ENCODE measurements around the gene PLXNC1. TPM values are rescaled to one million over a fixed set of nuclear protein-coding genes. Genes with fewer than 3 reads are reported as not detected.

PLXNC1 gene
- total and polyA plus RNA-seq, 2 of the 8 experiments (the other 6 are each of a cell fraction or from before 2014, with no cell fraction given): 0.83 to 2.0 TPM

- no peaks in the 10 kb centered on the region for H4K20me1 ChIP-seq (replicated peaks in 1 of 2; ENCODE audit: control insufficient read depth in 1 of 2, insufficient read depth in 2 of 2, low read length in 2 of 2)
- H3K79me2 ChIP-seq (ENCODE audit: control insufficient read depth in 1 of 2, insufficient read depth in 2 of 2, low read length in 2 of 2): no peaks in the 10 kb centered on the region
- H2BK12ac ChIP-seq (ENCODE audit: low read depth, low read length): no peak overlapping the region
- H3K56ac ChIP-seq (replicated peaks; ENCODE audit: insufficient read length, low read depth, low read length): no peak overlapping the region
- no peaks in the 10 kb centered on the region for H3K4me1 ChIP-seq (replicated peaks in 1 of 4; ENCODE audit: control insufficient read depth in 3 of 4, insufficient read depth in 4 of 4, low read length in 3 of 4)
- H3K4me2 ChIP-seq (ENCODE audit: insufficient read depth in 1 of 2, low read depth in 2 of 2, low read length in 2 of 2): no peak overlapping the region
- H2AK5ac ChIP-seq (ENCODE audit: low read depth, low read length): no peak overlapping the region
- DNase-seq (ENCODE audit: low read depth in 1 of 2, low spot score in 2 of 2): no peak
- H3K27me3 ChIP-seq (replicated peaks in 1 of 4; ENCODE audit: control insufficient read depth in 3 of 4, extremely low read depth in 1 of 4, insufficient read depth in 3 of 4, low read length in 3 of 4): peaks cover 5 to 16% (median 10%) of the 10 kb centered on the region in 4 experiments
- no peak overlapping the region for H2BK15ac ChIP-seq (ENCODE audit: low read length)
- H4K5ac ChIP-seq (ENCODE audit: insufficient read length, low read depth, low read length): no peak overlapping the region
- H2BK120ac ChIP-seq (replicated peaks; ENCODE audit: low read depth, low read length): no peak overlapping the region
- no peak overlapping the region for H3K4ac ChIP-seq (replicated peaks; ENCODE audit: insufficient read length, low read depth, low read length)
- no peak for FAIRE-seq
- no peak overlapping the region for H3K18ac ChIP-seq (ENCODE audit: extremely low read depth, low read length)
- no peak overlapping the region for H4K91ac ChIP-seq (replicated peaks; ENCODE audit: insufficient read length, low read length)
- no peak overlapping the region for H4K8ac ChIP-seq (ENCODE audit: extremely low read depth, insufficient read depth, low read length)
- H3K9ac ChIP-seq (replicated peaks in 1 of 4; ENCODE audit: extremely low read depth in 1 of 4, low read depth in 3 of 4, low read length in 3 of 4): no peak overlapping the region
- no peak overlapping the region for H2AFZ ChIP-seq (ENCODE audit: low read length)
- H3K36me3 ChIP-seq (ENCODE audit: control insufficient read depth in 2 of 4, insufficient read depth in 4 of 4, low read length in 3 of 4): no peaks in the 10 kb centered on the region
- H3K9me3 ChIP-seq (ENCODE audit: insufficient read depth in 2 of 2, low read depth in 1 of 2, low read length in 1 of 2): peaks cover 3 to 6% of the 10 kb centered on the region in 2 experiments; a peak in 1 of 4 replicates
- no peak overlapping the region for H3K23ac ChIP-seq (ENCODE audit: insufficient read length)
- no peak overlapping the region for H3K4me3 ChIP-seq (ENCODE audit: extremely low read depth in 1 of 4, insufficient read depth in 2 of 4, low read depth in 3 of 4, low read length in 4 of 4)
- ChIA-PET CTCF (ENCODE audit: partially characterized antibody) (interaction anchor here (0.6 to 1.7 kb wide), 5 partner anchors 12 to 46 kb away, joined by 3 to 5 read pairs (median 3); no protein-coding TSS in a partner anchor), POLR2A (ENCODE audit: partially characterized antibody) (no interaction called here)
- no peak overlapping the region for H3K27ac ChIP-seq (ENCODE audit: low read depth, low read length)
- no peak overlapping the region for H2BK5ac ChIP-seq (ENCODE audit: low read depth, low read length)
- no peaks in the 10 kb centered on the region; the same call in 1 of the 2 replicates for H3K23me2 ChIP-seq (ENCODE audit: low read depth, low read length)
- no peak overlapping the region for H3K14ac ChIP-seq (ENCODE audit: insufficient read length)
- H2BK20ac ChIP-seq (ENCODE audit: low read length): no peak overlapping the region
- H3K79me1 ChIP-seq (ENCODE audit: low read depth, low read length): no peaks in the 10 kb centered on the region
- WGBS, 2 experiments (ENCODE audit: extremely low coverage in 1 of 2, insufficient coverage in 1 of 2, insufficient read length in 1 of 2, insufficient replicate concordance in 2 of 2, low coverage in 1 of 2, low lambda C conversion rate in 2 of 2, missing lambda C conversion rate in 1 of 2): 91% methylated on average over 3 of the region's 3 CpGs; no CpG with 5 or more reads in 1 of the 2 experiments
- no peak for TF ChIP-seq POU5F1 (IDR thresholded peaks at IDR 0.05; ENCODE audit: low read depth, low read length)
- TF ChIP-seq SAP30 (IDR thresholded peaks at IDR 0.05; ENCODE audit: insufficient read depth, insufficient replicate concordance, low read length): no peak
- no peak for TF ChIP-seq ATF2 (IDR thresholded peaks at IDR 0.05; ENCODE audit: low read length)
- no peak for TF ChIP-seq PHF8 (conservative IDR thresholded peaks at IDR 0.05; ENCODE audit: low read depth, low read length)
- no peak for TF ChIP-seq POLR2A (IDR thresholded peaks at IDR 0.05; ENCODE audit: control extremely low read depth in 1 of 2, low read depth in 2 of 2, low read length in 2 of 2)
- TF ChIP-seq CREB1 (IDR thresholded peaks at IDR 0.05): no peak
- TF ChIP-seq GABPA (IDR thresholded peaks at IDR 0.05; ENCODE audit: borderline replicate concordance, insufficient read depth, low read length): no peak
- no peak for TF ChIP-seq RNF2 (IDR thresholded peaks at IDR 0.05; ENCODE audit: borderline replicate concordance, low read depth, low read length, missing control alignments, poor library complexity, severe bottlenecking)
- no peak for TF ChIP-seq NANOG (IDR thresholded peaks at IDR 0.05; ENCODE audit: insufficient read depth, low read depth, low read length, poor library complexity, severe bottlenecking)
- TF ChIP-seq EGR1 (IDR thresholded peaks at IDR 0.05; ENCODE audit: borderline replicate concordance, low read depth, low read length): no peak
- no peak for TF ChIP-seq BCL11A (IDR thresholded peaks at IDR 0.05; ENCODE audit: low read depth in 2 of 2, low read length in 2 of 2)
- no peak for TF ChIP-seq SIX5 (IDR thresholded peaks at IDR 0.05; ENCODE audit: low read depth, low read length)
- no peak for TF ChIP-seq TAF1 (IDR thresholded peaks at IDR 0.05; ENCODE audit: low read depth, low read length)
These were observed 31.3 kb downstream of the PLXNC1 start for GRCh38 chr12:94179723-94180122.
